ENCODE data around the gene ERAL1.
A peak's percentile ranks its signal among the peaks of the same experiment; 100 is the strongest.

The ERAL1 gene

GRCh38 chr17:28864991-28865849 is 10.4 kb downstream of the ERAL1 start:
- Histone ChIP-seq H3K36me3 (ENCODE audit: control insufficient read depth in 4 of 4, insufficient read depth in 4 of 4, low read length in 3 of 4) (peaks cover 2 to 15% (median 8%) of the 10 kb centered on the region in 4 experiments), H3K4me1 (ENCODE audit: control extremely low read depth in 1 of 4, control insufficient read depth in 4 of 4, insufficient read depth in 4 of 4, low read length in 3 of 4) (peaks cover 2 to 13% (median 9%) of the 10 kb centered on the region in 4 experiments), H3K9me3 (ENCODE audit: control extremely low read depth in 1 of 5, control insufficient read depth in 4 of 5, insufficient read depth in 2 of 5, low read depth in 1 of 5, low read length in 4 of 5) (no peaks in the 10 kb centered on the region), H3K4me3 (ENCODE audit: control insufficient read depth in 1 of 7, extremely low read depth in 1 of 7, insufficient read depth in 4 of 7, low read depth in 2 of 7, low read length in 6 of 7) (no peak overlapping the region), H3K27ac (ENCODE audit: insufficient read depth in 1 of 2, low read depth in 1 of 2, low read length in 2 of 2, poor library complexity in 1 of 2, severe bottlenecking in 2 of 2) (peak overlapping the region in 1 of 2 experiments; percentile 71), H3K27me3 (replicated peaks in 2 of 5; ENCODE audit: control insufficient read depth in 4 of 5, insufficient read depth in 5 of 5, low read length in 4 of 5) (no peaks in the 10 kb centered on the region)
- peak; percentile 62 to 78 (median 63) for DNase-seq
- ChIA-PET POLR2A (interaction anchor here (0.6 kb wide), 1 partner anchor 87 kb away, joined by 3 read pairs; no protein-coding TSS in a partner anchor), CTCF (interaction anchor here (1.2 to 9.0 kb wide), 4 partner anchors 9 to 103 kb away, joined by 3 to 41 read pairs (median 9); no protein-coding TSS in a partner anchor)
- 84% methylated on average over 9 of the region's 11 CpGs for whole genome bisulfite sequencing (ENCODE audit: insufficient coverage)

GRCh38 chr17:28865946-28866752 is 11.3 kb downstream of the ERAL1 start:
- peak overlapping the region in 1 of 2 experiments; percentile 71 for H3K27ac ChIP-seq (ENCODE audit: insufficient read depth in 1 of 2, low read depth in 1 of 2, low read length in 2 of 2, poor library complexity in 1 of 2, severe bottlenecking in 2 of 2)
- peaks cover 4 to 17% (median 12%) of the 10 kb centered on the region in 4 experiments for H3K4me1 ChIP-seq (ENCODE audit: control extremely low read depth in 1 of 4, control insufficient read depth in 4 of 4, insufficient read depth in 4 of 4, low read length in 3 of 4)
- CTCF ChIA-PET, result interaction anchor here (1.0 to 9.0 kb wide), 6 partner anchors 10 to 103 kb away, joined by 3 to 41 read pairs (median 6); partner anchors contain the start of gene FAM222B
- H3K9me3 ChIP-seq (ENCODE audit: control extremely low read depth in 1 of 5, control insufficient read depth in 4 of 5, insufficient read depth in 2 of 5, low read depth in 1 of 5, low read length in 4 of 5), result no peaks in the 10 kb centered on the region
- 100% methylated on average over 5 of the region's 13 CpGs for WGBS (ENCODE audit: insufficient coverage)
- POLR2A ChIA-PET, result no interaction called here
- no peak overlapping the region for H3K4me3 ChIP-seq (ENCODE audit: control insufficient read depth in 1 of 7, extremely low read depth in 1 of 7, insufficient read depth in 4 of 7, low read depth in 2 of 7, low read length in 6 of 7)
- H3K27me3 ChIP-seq (replicated peaks in 2 of 5; ENCODE audit: control insufficient read depth in 4 of 5, insufficient read depth in 5 of 5, low read length in 4 of 5), result no peaks in the 10 kb centered on the region
- DNase-seq, result peak in 2 of 3 donors; percentile 43 to 67
- H3K36me3 ChIP-seq (ENCODE audit: control insufficient read depth in 4 of 4, insufficient read depth in 4 of 4, low read length in 3 of 4), result peaks cover 0 to 9% (median 3%) of the 10 kb centered on the region in 4 experiments

- H3K4me1 ChIP-seq (ENCODE audit: control extremely low read depth in 1 of 4, control insufficient read depth in 4 of 4, insufficient read depth in 4 of 4, low read length in 3 of 4), result peaks cover 4 to 21% (median 15%) of the 10 kb centered on the region in 4 experiments
- no peaks in the 10 kb centered on the region for H3K27me3 ChIP-seq (replicated peaks in 2 of 5; ENCODE audit: control insufficient read depth in 4 of 5, insufficient read depth in 5 of 5, low read length in 4 of 5)
- WGBS (ENCODE audit: insufficient coverage), result 90% methylated on average over 2 of the region's 7 CpGs
- ChIA-PET CTCF (interaction anchor here (1.0 to 1.3 kb wide), 2 partner anchors 12 to 25 kb away, joined by 3 to 5 read pairs; partner anchors contain the start of gene FAM222B), POLR2A (interaction anchor here (0.6 kb wide), 1 partner anchor 138 kb away, joined by 3 read pairs; no protein-coding TSS in a partner anchor)
- H3K27ac ChIP-seq (ENCODE audit: insufficient read depth in 1 of 2, low read depth in 1 of 2, low read length in 2 of 2, poor library complexity in 1 of 2, severe bottlenecking in 2 of 2), result no peak overlapping the region
- no peak for DNase-seq
- no peak overlapping the region for H3K4me3 ChIP-seq (ENCODE audit: control insufficient read depth in 1 of 7, extremely low read depth in 1 of 7, insufficient read depth in 4 of 7, low read depth in 2 of 7, low read length in 6 of 7)
- no peaks in the 10 kb centered on the region for H3K9me3 ChIP-seq (ENCODE audit: control extremely low read depth in 1 of 5, control insufficient read depth in 4 of 5, insufficient read depth in 2 of 5, low read depth in 1 of 5, low read length in 4 of 5)
- peaks cover 0 to 3% (median 0%) of the 10 kb centered on the region in 4 experiments for H3K36me3 ChIP-seq (ENCODE audit: control insufficient read depth in 4 of 4, insufficient read depth in 4 of 4, low read length in 3 of 4)
Observed at GRCh38 chr17:28867276-28867675, 12.5 kb downstream of the ERAL1 start.

- ChIA-PET POLR2A (interaction anchor here (0.7 kb wide), 1 partner anchor 68 kb away, joined by 5 read pairs; no protein-coding TSS in a partner anchor), CTCF (interaction anchor here (1.0 to 2.6 kb wide), 13 partner anchors 8 to 110 kb away, joined by 3 to 12 read pairs (median 4); partner anchors contain the start of gene FLOT2)
- Histone ChIP-seq H3K27ac (ENCODE audit: insufficient read depth in 1 of 2, low read depth in 1 of 2, low read length in 2 of 2, poor library complexity in 1 of 2, severe bottlenecking in 2 of 2) (peak overlapping the region in 1 of 2 experiments; percentile 53), H3K27me3 (replicated peaks in 2 of 5; ENCODE audit: control insufficient read depth in 4 of 5, insufficient read depth in 5 of 5, low read length in 4 of 5) (no peaks in the 10 kb centered on the region), H3K4me1 (ENCODE audit: control extremely low read depth in 1 of 4, control insufficient read depth in 4 of 4, insufficient read depth in 4 of 4, low read length in 3 of 4) (peaks cover 2 to 10% (median 7%) of the 10 kb centered on the region in 4 experiments), H3K4me3 (ENCODE audit: control insufficient read depth in 1 of 7, extremely low read depth in 1 of 7, insufficient read depth in 4 of 7, low read depth in 2 of 7, low read length in 6 of 7) (peak overlapping the region in 1 of 7 experiments; percentile 4), H3K36me3 (ENCODE audit: control insufficient read depth in 4 of 4, insufficient read depth in 4 of 4, low read length in 3 of 4) (no peaks in the 10 kb centered on the region), H3K9me3 (ENCODE audit: control extremely low read depth in 1 of 5, control insufficient read depth in 4 of 5, insufficient read depth in 2 of 5, low read depth in 1 of 5, low read length in 4 of 5) (no peaks in the 10 kb centered on the region)
- WGBS (ENCODE audit: insufficient coverage), result 51% methylated on average over 6 of the region's 6 CpGs
- peak in 2 of 3 donors; percentile 35 to 39 for DNase-seq
Observed at GRCh38 chr17:28871056-28871579, 16.3 kb downstream of the ERAL1 start.

- Histone ChIP-seq H3K36me3 (ENCODE audit: control insufficient read depth in 4 of 4, insufficient read depth in 4 of 4, low read length in 3 of 4) (peaks cover 0 to 7% (median 3%) of the 10 kb centered on the region in 4 experiments), H3K27me3 (replicated peaks in 2 of 5; ENCODE audit: control insufficient read depth in 4 of 5, insufficient read depth in 5 of 5, low read length in 4 of 5) (no peaks in the 10 kb centered on the region), H3K4me1 (ENCODE audit: control extremely low read depth in 1 of 4, control insufficient read depth in 4 of 4, insufficient read depth in 4 of 4, low read length in 3 of 4) (peaks cover 2 to 8% (median 6%) of the 10 kb centered on the region in 4 experiments), H3K27ac (ENCODE audit: insufficient read depth in 1 of 2, low read depth in 1 of 2, low read length in 2 of 2, poor library complexity in 1 of 2, severe bottlenecking in 2 of 2) (no peak overlapping the region), H3K4me3 (ENCODE audit: control insufficient read depth in 1 of 7, extremely low read depth in 1 of 7, insufficient read depth in 4 of 7, low read depth in 2 of 7, low read length in 6 of 7) (no peak overlapping the region), H3K9me3 (ENCODE audit: control extremely low read depth in 1 of 5, control insufficient read depth in 4 of 5, insufficient read depth in 2 of 5, low read depth in 1 of 5, low read length in 4 of 5) (no peaks in the 10 kb centered on the region)
- no peak for DNase-seq
- CTCF ChIA-PET, result interaction anchor here (1.3 to 1.7 kb wide), 3 partner anchors 9 to 110 kb away, joined by 4 to 5 read pairs (median 4); no protein-coding TSS in a partner anchor
- POLR2A ChIA-PET, result no interaction called here
- WGBS (ENCODE audit: insufficient coverage), result 100% methylated on average over 2 of the region's 7 CpGs
Observed at GRCh38 chr17:28873839-28874238, 19.0 kb downstream of the ERAL1 start.

- Histone ChIP-seq H3K27me3 (replicated peaks in 2 of 5; ENCODE audit: control insufficient read depth in 4 of 5, insufficient read depth in 5 of 5, low read length in 4 of 5) (no peaks in the 10 kb centered on the region), H3K9me3 (ENCODE audit: control extremely low read depth in 1 of 5, control insufficient read depth in 4 of 5, insufficient read depth in 2 of 5, low read depth in 1 of 5, low read length in 4 of 5) (no peaks in the 10 kb centered on the region), H3K36me3 (ENCODE audit: control insufficient read depth in 4 of 4, insufficient read depth in 4 of 4, low read length in 3 of 4) (peaks cover 0 to 16% (median 12%) of the 10 kb centered on the region in 4 experiments), H3K4me1 (ENCODE audit: control extremely low read depth in 1 of 4, control insufficient read depth in 4 of 4, insufficient read depth in 4 of 4, low read length in 3 of 4) (peaks cover 2 to 8% (median 6%) of the 10 kb centered on the region in 4 experiments), H3K4me3 (ENCODE audit: control insufficient read depth in 1 of 7, extremely low read depth in 1 of 7, insufficient read depth in 4 of 7, low read depth in 2 of 7, low read length in 6 of 7) (no peak overlapping the region), H3K27ac (ENCODE audit: insufficient read depth in 1 of 2, low read depth in 1 of 2, low read length in 2 of 2, poor library complexity in 1 of 2, severe bottlenecking in 2 of 2) (no peak overlapping the region)
- ChIA-PET CTCF (interaction anchor here (1.3 to 1.7 kb wide), 3 partner anchors 8 to 111 kb away, joined by 4 to 5 read pairs (median 4); no protein-coding TSS in a partner anchor), POLR2A (no interaction called here)
- no peak for DNase-seq
- WGBS (ENCODE audit: insufficient coverage), result no CpG with 5 or more reads among the region's 3 CpGs
Observed at GRCh38 chr17:28874750-28875149, 19.9 kb downstream of the ERAL1 start.

All from common myeloid progenitor, CD34-positive (primary cell).